HG03354 (cell line): ENCODE measurements around the gene NEXN.
"Not testable (repeated sequence)": the region's sequence is repeated elsewhere in the genome, so short reads cannot be mapped to it uniquely, and the experiment has no call there.

ENCODE experiments used
- ATAC-seq: cut with Tn5 transposase; IDR thresholded peaks from one replicate; pipeline ENCODE4 v1.9.1; 2021; ENCODE audit warnings: mild to moderate bottlenecking; ENCODE audit not compliant: unreplicated experiment, poor library complexity, severe bottlenecking

The NEXN gene

GRCh38 chr1:77900687-77901293 lies 12.4 kb downstream of the NEXN start:
- no peak for ATAC-seq

- ATAC-seq = no peak
Measured at GRCh38 chr1:77905603-77906002, 17.2 kb downstream of the NEXN start.

- ATAC-seq = no peak
Measured at GRCh38 chr1:77906019-77906545, 17.7 kb downstream of the NEXN start.

GRCh38 chr1:77906624-77907023 lies 18.2 kb downstream of the NEXN start:
- no peak for ATAC-seq

- ATAC-seq = no peak
Measured at GRCh38 chr1:77910116-77910515, 21.7 kb downstream of the NEXN start.

GRCh38 chr1:77918918-77919317 lies 30.5 kb downstream of the NEXN start:
- not testable (repeated sequence) for ATAC-seq

GRCh38 chr1:77925518-77925917 lies 37.1 kb downstream of the NEXN start:
- no peak for ATAC-seq

- no peak for ATAC-seq
Measured at GRCh38 chr1:77925956-77926355, 37.5 kb downstream of the NEXN start.

GRCh38 chr1:77926561-77927357 lies 38.3 kb downstream of the NEXN start:
- ATAC-seq = no peak

GRCh38 chr1:77927414-77927813 lies 39.0 kb downstream of the NEXN start:
- no peak for ATAC-seq

GRCh38 chr1:77929806-77930205 lies 41.4 kb downstream of the NEXN start:
- no peak for ATAC-seq

- ATAC-seq = no peak
Measured at GRCh38 chr1:77938651-77939050, 50.2 kb downstream of the NEXN start.

GRCh38 chr1:77940921-77941570 lies 52.6 kb downstream of the NEXN start:
- ATAC-seq = no peak

GRCh38 chr1:77942400-77943140 lies 54.1 kb downstream of the NEXN start:
- ATAC-seq = no peak

- no peak for ATAC-seq
Measured at GRCh38 chr1:77945345-77945744, 56.9 kb downstream of the NEXN start.

- no peak for ATAC-seq
Measured at GRCh38 chr1:77948841-77949424, 60.5 kb downstream of the NEXN start.

GRCh38 chr1:77950873-77951272 lies 62.4 kb downstream of the NEXN start:
- ATAC-seq = peak; percentile 65

GRCh38 chr1:77951328-77951727 lies 62.9 kb downstream of the NEXN start:
- no peak for ATAC-seq

- no peak for ATAC-seq
Measured at GRCh38 chr1:77953907-77954306, 65.5 kb downstream of the NEXN start.

- ATAC-seq = no peak
Measured at GRCh38 chr1:77954521-77954920, 66.1 kb downstream of the NEXN start.
